ENCODE data around the gene EYA3. TPM values are rescaled to one million over a fixed set of nuclear protein-coding genes. Genes with fewer than 3 reads are reported as not detected.
A peak's percentile ranks its signal among the peaks of the same experiment; 100 is the strongest.

EYA3 gene, protein sequence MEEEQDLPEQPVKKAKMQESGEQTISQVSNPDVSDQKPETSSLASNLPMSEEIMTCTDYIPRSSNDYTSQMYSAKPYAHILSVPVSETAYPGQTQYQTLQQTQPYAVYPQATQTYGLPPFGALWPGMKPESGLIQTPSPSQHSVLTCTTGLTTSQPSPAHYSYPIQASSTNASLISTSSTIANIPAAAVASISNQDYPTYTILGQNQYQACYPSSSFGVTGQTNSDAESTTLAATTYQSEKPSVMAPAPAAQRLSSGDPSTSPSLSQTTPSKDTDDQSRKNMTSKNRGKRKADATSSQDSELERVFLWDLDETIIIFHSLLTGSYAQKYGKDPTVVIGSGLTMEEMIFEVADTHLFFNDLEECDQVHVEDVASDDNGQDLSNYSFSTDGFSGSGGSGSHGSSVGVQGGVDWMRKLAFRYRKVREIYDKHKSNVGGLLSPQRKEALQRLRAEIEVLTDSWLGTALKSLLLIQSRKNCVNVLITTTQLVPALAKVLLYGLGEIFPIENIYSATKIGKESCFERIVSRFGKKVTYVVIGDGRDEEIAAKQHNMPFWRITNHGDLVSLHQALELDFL
- total RNA-seq (16.0 TPM), polyA plus RNA-seq (5.9 TPM)

DNA sequence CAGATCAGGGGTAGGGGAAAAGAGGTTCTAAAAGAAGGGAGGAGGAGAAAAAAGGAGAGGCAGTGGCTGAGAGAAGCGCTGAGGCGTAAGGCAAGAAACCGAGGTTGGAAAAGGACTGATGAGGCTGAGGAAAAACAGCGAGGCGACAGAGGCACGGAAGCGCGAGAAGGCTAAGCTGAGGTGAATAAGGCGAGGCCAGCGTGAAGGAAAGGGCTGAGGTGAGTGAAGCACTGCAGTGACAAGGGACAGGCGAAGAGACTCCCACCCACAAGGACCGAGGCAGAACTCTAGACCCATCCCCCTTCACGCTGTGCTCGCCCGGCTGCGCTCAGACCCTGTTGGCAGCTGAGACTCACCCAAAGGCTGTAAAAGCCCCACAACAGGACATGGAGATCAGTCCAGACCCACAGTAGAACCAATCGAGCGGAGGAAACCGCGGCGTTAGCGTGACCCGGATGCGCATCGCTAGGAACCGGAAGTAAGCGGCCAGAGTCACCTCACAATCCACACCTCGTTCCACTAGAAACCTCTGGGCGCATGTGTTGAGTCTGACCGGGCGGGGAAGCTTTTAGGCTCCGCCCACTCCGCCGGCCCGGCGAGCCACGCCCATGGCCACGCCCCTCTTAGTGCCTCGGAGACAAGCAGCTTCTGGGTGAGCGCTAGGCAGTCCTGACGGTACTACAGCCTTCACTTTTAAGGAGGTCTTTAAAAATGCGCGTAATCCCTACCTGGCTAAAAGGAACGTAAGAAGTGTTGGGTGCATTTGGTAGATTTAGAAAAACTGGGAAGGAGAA is at the start of gene EYA3:
TSS of gene EYA3 (minus strand) at position 443 of the 794 bp plus-strand sequence. CDS start 30,584 bp downstream, outside the sequence.
- H3K4me1 ChIP-seq (ENCODE audit: insufficient read depth): peaks cover 2% of the 10 kb centered on the region
- peak within 1 kb of the TSS; percentile 52 for H3K4me3 ChIP-seq (ENCODE audit: low read depth, low read length)
- under 1% methylated on average over 44 of the region's 44 CpGs for WGBS
- DNase-seq (ENCODE audit: extremely low spot score): peak; percentile 92
- H3K27ac ChIP-seq (ENCODE audit: low read depth): peak within 1 kb of the TSS; percentile 80
- H3K36me3 ChIP-seq (ENCODE audit: insufficient read depth): no peaks in the 10 kb centered on the region

DNA sequence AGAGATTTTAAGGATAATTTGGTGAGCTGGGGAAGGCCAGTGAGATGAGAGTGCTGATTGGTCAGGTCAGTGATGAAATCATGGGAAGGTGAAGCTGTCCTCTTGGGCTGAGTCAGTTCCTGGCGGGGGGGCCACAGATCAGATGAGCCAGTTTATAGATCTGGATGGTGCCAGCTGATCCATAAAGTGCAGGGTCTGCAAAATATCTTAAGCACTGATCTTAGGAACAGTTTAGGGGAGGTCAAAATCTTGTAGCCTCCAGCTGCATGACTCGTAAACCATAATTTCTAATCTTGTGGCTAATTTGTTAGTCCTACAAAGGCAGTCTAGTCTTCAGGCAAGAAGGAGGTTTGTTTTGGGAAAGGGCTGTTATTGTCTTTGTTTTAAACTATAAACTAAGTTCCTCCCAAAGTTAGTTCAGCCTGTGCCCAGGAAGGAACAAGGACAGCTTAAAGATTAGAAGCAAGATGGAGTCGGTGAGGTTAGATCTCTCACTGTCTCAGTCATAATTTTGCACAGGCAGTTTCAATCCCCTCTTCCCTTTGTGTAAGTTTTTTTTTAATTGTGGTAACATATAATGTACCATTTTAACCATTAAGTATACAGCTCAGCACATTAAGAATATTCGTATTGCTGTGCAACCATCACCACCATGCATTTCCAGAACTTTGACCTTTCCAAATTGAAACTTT is 48.7 kb upstream of the EYA3 start:
- Histone ChIP-seq H3K27ac (ENCODE audit: low read depth) (no peak overlapping the region), H3K4me3 (ENCODE audit: low read depth, low read length) (no peak overlapping the region), H3K36me3 (ENCODE audit: insufficient read depth) (no peaks in the 10 kb centered on the region), H3K4me1 (ENCODE audit: insufficient read depth) (no peaks in the 10 kb centered on the region)
- WGBS: 51% methylated on average over 4 of the region's 4 CpGs
- DNase-seq (ENCODE audit: extremely low spot score): no peak

DNA sequence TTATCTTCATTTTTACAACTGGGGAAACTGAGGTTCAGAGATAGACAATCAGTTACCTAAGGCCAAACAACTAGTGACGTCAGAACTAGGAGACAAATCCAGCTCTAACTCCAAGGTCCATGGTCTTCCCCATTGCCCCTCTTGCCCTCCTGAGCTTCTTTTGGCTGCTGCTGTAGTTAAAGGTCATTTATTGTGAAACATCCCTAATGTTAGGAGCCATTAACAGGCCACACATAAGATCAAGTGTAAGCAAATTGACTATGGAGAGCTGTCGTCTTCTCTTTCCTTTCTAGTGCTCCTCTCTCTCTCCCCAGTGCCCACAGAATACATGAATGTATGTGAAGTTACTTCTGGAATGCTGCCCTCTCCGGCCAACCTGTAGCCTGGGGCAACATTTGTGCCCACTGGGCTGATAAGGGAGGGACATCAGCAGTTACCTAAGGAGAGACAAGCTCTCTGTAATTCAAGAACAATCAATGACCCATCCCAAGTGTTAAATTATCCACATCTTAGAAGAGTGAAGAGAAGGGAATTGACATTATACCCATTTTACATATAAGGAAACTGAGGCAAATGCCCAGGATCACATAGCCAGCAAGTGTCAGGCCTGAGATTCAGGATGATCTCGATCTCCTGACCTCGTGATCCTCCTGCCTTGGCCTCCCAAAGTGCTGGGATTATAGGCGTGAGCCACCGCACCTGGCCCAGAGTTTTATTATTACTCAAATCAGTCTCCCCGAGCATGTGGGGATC is 47.9 kb upstream of the EYA3 start:
- WGBS: 80% methylated on average over 8 of the region's 8 CpGs
- no peaks in the 10 kb centered on the region for H3K4me1 ChIP-seq (ENCODE audit: insufficient read depth)
- H3K36me3 ChIP-seq (ENCODE audit: insufficient read depth): no peaks in the 10 kb centered on the region

DNA sequence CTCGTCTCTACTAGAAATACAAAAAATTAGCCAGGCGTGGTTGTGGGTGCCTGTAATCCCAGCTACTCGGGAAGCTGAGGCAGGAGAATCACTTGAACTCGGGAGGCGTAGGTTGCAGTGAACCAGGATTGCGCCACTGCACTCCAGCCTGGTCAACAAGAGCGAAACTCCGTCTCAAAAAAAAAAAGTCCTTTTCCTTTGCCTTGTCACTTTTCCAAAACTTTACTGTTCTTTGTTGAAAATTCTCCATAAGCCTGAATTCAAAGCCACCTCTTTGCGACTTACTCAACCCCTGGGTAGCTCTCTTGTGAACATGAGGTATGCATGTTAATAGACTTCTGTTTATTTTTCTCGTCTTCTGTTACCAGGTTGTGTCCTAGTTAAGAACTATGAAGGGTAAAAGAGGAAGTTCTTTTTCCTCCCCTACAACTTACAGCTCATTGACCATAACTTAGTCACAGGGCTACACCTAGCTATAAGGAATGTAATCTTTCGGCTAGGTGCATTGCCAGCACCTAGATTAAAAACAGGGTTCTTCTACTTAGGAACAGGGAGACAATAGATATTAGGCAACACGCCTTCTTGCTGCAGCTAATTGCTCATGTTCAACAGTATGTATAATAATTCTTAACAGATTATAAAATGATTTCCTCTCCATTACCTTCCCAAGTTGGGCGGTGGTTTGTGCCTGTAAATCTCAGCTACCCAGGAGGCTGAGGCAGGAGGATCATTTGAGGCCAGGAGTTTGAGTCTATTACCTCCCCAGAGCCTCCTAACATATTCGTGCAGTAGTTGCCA is 47.2 kb upstream of the EYA3 start:
- Histone ChIP-seq H3K4me3 (ENCODE audit: low read depth, low read length) (no peak overlapping the region), H3K4me1 (ENCODE audit: insufficient read depth) (no peaks in the 10 kb centered on the region), H3K27ac (ENCODE audit: low read depth) (no peak overlapping the region), H3K36me3 (ENCODE audit: insufficient read depth) (no peaks in the 10 kb centered on the region)
- 74% methylated on average over 14 of the region's 14 CpGs for WGBS
- no peak for DNase-seq (ENCODE audit: extremely low spot score)

More for the DNA sequence above, 47.9 kb upstream of the EYA3 start:
- Histone ChIP-seq H3K4me3 (ENCODE audit: low read depth, low read length) (no peak overlapping the region), H3K27ac (ENCODE audit: low read depth) (no peak overlapping the region)
- DNase-seq (ENCODE audit: extremely low spot score): no peak

DNA sequence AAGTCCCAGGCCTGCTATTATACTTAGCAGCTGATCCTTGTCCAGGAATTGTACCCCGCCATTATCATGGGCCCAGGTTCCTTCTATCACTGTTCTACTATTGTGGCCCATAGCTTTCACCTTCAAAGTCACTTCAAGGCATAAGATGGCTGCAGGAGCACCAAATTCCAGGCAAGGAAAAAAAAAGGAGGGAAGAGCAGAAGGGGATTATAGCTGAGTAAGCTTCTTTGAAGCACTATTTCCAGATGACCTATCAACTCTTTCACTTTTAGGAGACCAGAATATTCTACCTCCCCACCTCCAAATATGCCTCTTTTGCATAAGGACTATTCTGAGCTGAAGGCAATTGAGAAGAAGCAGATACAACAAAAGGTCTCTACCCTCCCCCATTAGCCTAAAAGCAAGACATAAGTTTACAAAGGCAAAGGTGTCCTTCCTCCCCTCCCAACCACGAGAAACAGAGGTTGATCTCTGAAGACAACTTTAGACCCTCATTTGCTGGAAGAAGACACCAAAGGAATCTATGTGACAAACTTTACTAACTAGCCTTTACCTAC is 46.3 kb upstream of the EYA3 start:
- WGBS: 92% methylated on average over 2 of the region's 2 CpGs
- no peak for DNase-seq (ENCODE audit: extremely low spot score)

DNA sequence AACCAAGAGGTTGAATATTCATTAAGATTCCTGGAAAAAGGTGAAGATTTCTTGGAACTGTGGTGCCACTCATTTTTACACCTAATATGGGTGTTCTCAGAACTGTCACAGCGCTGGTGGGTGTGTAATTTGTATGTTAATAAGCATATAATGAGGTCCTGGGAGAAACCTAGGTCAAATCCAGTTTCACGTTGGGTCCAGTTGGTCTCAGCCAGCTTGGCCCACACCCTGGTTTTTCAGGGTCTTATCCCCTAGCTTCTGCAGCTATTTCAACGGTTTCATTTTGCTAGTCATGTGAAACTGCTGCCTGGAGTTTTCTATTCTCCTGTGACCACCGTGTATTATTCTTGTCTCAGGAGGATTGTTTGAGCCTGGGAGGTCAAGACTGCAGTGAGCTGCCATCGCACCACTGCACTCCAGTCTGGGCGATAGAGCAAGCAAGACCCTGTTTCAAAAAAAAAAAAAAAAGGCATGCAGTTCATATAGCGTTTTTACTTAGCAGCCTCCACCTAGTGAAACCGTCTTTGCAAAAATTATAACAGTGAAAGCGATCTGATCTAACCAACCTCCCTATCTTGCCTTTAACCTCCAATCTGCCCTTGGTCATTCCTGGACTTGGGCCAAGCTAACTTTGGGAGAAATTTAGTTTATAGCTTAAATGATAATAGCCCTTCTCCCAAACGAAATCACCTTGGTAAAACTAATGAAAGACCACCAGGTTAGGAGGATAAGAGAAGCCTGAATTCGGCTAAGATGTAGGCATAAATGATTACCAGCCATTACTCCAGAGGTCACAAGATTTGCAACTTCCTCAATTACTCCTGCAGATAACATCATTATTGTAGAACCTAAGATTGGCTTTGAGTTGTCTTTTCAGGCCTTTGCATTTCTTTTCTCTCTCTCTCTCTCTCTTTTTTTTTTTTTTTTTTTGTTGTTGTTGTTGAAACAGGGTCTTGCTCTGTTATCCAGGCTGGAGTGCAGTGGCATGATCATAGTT is 44.1 kb upstream of the EYA3 start:
- H3K4me1 ChIP-seq (ENCODE audit: insufficient read depth): no peaks in the 10 kb centered on the region
- 76% methylated on average over 11 of the region's 11 CpGs for WGBS
- no peak for DNase-seq (ENCODE audit: extremely low spot score)

More for the DNA sequence above, 46.3 kb upstream of the EYA3 start:
- no peak overlapping the region for H3K4me3 ChIP-seq (ENCODE audit: low read depth, low read length)
- H3K27ac ChIP-seq (ENCODE audit: low read depth): no peak overlapping the region
- no peaks in the 10 kb centered on the region for H3K36me3 ChIP-seq (ENCODE audit: insufficient read depth)
- H3K4me1 ChIP-seq (ENCODE audit: insufficient read depth): no peaks in the 10 kb centered on the region

DNA sequence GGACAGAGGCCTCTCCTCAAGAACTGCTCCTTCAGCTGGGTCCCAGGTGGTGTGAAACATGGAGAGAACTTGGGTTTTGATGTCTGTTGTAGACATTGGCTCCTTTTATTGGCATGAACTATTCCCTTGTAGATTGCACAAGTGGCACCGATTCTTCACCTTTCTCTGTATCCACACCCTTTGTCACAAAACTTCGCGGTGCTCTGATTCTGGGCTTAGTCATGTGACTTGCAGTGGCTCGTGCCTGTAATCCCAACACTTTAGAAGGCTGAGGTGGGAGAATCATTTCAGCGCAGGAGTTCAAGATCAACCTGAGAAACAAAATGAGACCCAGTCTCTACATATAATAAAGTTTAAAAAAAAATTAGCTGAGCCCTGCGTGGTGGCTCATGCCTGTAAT is 42.5 kb upstream of the EYA3 start:
- Histone ChIP-seq H3K36me3 (ENCODE audit: insufficient read depth) (no peaks in the 10 kb centered on the region), H3K27ac (ENCODE audit: low read depth) (no peak overlapping the region), H3K4me3 (ENCODE audit: low read depth, low read length) (no peak overlapping the region), H3K4me1 (ENCODE audit: insufficient read depth) (no peaks in the 10 kb centered on the region)
- 77% methylated on average over 6 of the region's 6 CpGs for WGBS
- DNase-seq (ENCODE audit: extremely low spot score): no peak

More for the DNA sequence above, 44.1 kb upstream of the EYA3 start:
- no peak overlapping the region for H3K27ac ChIP-seq (ENCODE audit: low read depth)
- no peak overlapping the region for H3K4me3 ChIP-seq (ENCODE audit: low read depth, low read length)
- no peaks in the 10 kb centered on the region for H3K36me3 ChIP-seq (ENCODE audit: insufficient read depth)

DNA sequence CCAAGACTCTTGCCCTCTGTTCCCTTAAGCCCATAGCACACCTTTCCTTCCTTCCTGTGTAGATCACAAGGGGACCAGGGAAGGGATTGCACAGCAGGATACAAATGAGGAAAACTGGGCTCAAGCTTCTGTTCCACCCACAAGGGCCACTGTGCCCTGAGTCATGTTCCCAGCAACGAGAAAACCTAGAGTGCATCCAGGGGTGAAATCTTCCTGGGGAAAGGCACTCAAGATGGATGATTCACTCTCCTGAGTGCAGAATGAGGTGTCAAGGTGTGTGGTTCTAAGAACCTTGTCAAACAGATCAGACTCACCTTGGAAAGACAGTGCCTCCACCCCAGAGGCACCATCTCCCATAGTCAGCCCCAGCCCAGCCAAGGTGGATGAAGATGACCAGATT is 40.7 kb upstream of the EYA3 start:
- Histone ChIP-seq H3K4me1 (ENCODE audit: insufficient read depth) (no peaks in the 10 kb centered on the region), H3K4me3 (ENCODE audit: low read depth, low read length) (no peak overlapping the region), H3K36me3 (ENCODE audit: insufficient read depth) (no peaks in the 10 kb centered on the region), H3K27ac (ENCODE audit: low read depth) (no peak overlapping the region)
- DNase-seq (ENCODE audit: extremely low spot score): no peak
- WGBS: 38% methylated on average over 1 of the region's 1 CpG

DNA sequence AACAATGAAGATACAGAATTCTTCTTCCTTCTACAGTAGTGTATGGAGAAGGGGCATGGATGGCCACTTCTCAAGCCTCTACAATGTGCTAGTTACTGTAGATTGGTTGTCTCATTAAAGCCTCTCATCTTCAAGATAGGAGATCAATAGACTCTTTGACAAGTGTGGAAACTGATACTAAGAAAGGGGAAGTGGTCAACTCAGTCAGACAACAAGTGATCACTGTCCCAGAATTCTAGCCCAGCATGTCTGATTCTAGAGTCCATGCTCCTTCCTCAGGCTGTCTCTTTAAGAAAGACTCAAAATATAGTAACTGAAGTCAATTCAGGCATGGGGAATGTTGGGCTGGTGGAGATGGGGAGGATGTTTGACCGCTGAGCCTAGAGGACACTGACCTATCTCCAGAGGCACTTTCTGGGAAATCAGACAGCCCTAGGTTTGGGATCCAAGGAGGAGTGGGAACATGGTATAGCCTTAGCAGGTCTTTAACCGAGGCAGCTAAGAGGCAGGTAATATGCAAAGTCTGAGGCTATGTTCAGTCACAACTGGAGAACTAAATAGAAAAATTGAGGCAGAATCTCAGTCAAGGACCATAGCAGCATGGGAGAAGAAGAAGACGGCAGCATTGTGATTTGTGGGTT is 39.3 kb upstream of the EYA3 start:
- no peak overlapping the region for H3K4me3 ChIP-seq (ENCODE audit: low read depth, low read length)
- WGBS: 76% methylated on average over 3 of the region's 3 CpGs
- no peaks in the 10 kb centered on the region for H3K36me3 ChIP-seq (ENCODE audit: insufficient read depth)
- DNase-seq (ENCODE audit: extremely low spot score): no peak
- no peaks in the 10 kb centered on the region for H3K4me1 ChIP-seq (ENCODE audit: insufficient read depth)
- H3K27ac ChIP-seq (ENCODE audit: low read depth): no peak overlapping the region

DNA sequence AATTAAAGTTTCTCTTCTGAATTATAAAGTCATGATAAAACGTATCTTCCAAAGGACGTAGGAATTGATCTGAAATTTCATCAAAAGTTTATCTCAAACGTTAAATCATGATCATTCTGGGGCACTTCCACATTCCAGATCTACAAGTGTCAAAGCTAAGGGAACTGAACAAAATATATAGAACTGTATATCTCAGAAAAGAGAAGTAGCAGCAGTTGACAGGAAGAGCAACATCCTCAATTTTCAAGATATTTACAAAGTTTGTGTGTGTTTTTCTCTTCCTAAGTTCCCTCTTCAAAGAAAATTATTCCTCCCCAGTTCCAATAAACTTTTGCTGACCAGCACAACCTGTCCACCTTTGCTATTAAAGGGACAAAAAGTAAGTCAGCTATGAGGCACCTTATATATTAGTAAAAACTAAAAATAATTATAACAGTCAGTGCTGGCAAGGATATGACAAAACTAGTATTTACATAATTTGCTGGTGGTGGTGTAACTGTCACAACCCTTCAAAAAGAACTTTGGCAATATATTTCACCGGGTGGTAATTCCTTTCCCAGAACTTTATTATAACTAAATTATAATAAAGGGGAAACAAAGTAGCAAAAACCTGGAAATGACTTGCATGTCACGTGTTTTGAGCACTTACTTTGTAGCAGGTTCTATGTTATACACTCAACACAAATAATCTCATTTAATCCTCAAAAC is 38.5 kb upstream of the EYA3 start:
- 66% methylated on average over 5 of the region's 5 CpGs for WGBS
- H3K4me1 ChIP-seq (ENCODE audit: insufficient read depth): no peaks in the 10 kb centered on the region
- H3K36me3 ChIP-seq (ENCODE audit: insufficient read depth): no peaks in the 10 kb centered on the region
- no peak overlapping the region for H3K4me3 ChIP-seq (ENCODE audit: low read depth, low read length)
- no peak for DNase-seq (ENCODE audit: extremely low spot score)
- H3K27ac ChIP-seq (ENCODE audit: low read depth): no peak overlapping the region

Data from urinary bladder (tissue), 4 donors.